ENCODE data around the gene AGAP1.

AGAP1 gene

GRCh38 chr2:235986361-235986760 is 492.5 kb downstream of the AGAP1 start:
- no peak for DNase-seq

GRCh38 chr2:235988271-235989015 is 494.6 kb downstream of the AGAP1 start:
- no peak for DNase-seq

GRCh38 chr2:235989591-235989990 is 495.7 kb downstream of the AGAP1 start:
- DNase-seq: no peak

- DNase-seq: no peak
These were observed 496.5 kb downstream of the AGAP1 start for GRCh38 chr2:235990344-235990743.

GRCh38 chr2:235992024-235992423 is 498.2 kb downstream of the AGAP1 start:
- DNase-seq: no peak

- DNase-seq: no peak
These were observed 502.6 kb downstream of the AGAP1 start for GRCh38 chr2:235996419-235996818.

- no peak for DNase-seq
These were observed 505.2 kb downstream of the AGAP1 start for GRCh38 chr2:235999011-235999410.

- no peak for DNase-seq
These were observed 507.5 kb downstream of the AGAP1 start for GRCh38 chr2:236001166-236001828.

GRCh38 chr2:236001854-236002253 is 508.0 kb downstream of the AGAP1 start:
- DNase-seq: no peak

- no peak for DNase-seq
These were observed 514.2 kb downstream of the AGAP1 start for GRCh38 chr2:236008006-236008405.

GRCh38 chr2:236008857-236009256 is 515.0 kb downstream of the AGAP1 start:
- DNase-seq: no peak

- DNase-seq: no peak
These were observed 517.3 kb downstream of the AGAP1 start for GRCh38 chr2:236010920-236011685.

- DNase-seq: no peak
These were observed 518.3 kb downstream of the AGAP1 start for GRCh38 chr2:236012155-236012554.

- no peak for DNase-seq
These were observed 520.7 kb downstream of the AGAP1 start for GRCh38 chr2:236014408-236015131.

- DNase-seq: no peak
These were observed 521.3 kb downstream of the AGAP1 start for GRCh38 chr2:236015171-236015570.

GRCh38 chr2:236016496-236016895 is 522.7 kb downstream of the AGAP1 start:
- no peak for DNase-seq

GRCh38 chr2:236017446-236017845 is 523.6 kb downstream of the AGAP1 start:
- no peak for DNase-seq

GRCh38 chr2:236019434-236019833 is 525.6 kb downstream of the AGAP1 start:
- no peak for DNase-seq

GRCh38 chr2:236021499-236022057 is 527.7 kb downstream of the AGAP1 start:
- no peak for DNase-seq

- no peak for DNase-seq
These were observed 528.3 kb downstream of the AGAP1 start for GRCh38 chr2:236022128-236022527.

GRCh38 chr2:236025892-236026291 is 532.0 kb downstream of the AGAP1 start:
- no peak for DNase-seq

GRCh38 chr2:236026841-236027240 is 533.0 kb downstream of the AGAP1 start:
- DNase-seq: no peak

- DNase-seq: no peak
These were observed 534.2 kb downstream of the AGAP1 start for GRCh38 chr2:236028066-236028465.
